ENCODE measurements around the gene ZNF460. TPM values are rescaled to one million over a fixed set of nuclear protein-coding genes. Genes with fewer than 3 reads are reported as not detected.

ZNF460 gene
- total and polyA plus RNA-seq, 2 of the 13 experiments (the other 11 are each of a cell fraction or from before 2014, with no cell fraction given): 14.5 to 44.8 TPM

DNA sequence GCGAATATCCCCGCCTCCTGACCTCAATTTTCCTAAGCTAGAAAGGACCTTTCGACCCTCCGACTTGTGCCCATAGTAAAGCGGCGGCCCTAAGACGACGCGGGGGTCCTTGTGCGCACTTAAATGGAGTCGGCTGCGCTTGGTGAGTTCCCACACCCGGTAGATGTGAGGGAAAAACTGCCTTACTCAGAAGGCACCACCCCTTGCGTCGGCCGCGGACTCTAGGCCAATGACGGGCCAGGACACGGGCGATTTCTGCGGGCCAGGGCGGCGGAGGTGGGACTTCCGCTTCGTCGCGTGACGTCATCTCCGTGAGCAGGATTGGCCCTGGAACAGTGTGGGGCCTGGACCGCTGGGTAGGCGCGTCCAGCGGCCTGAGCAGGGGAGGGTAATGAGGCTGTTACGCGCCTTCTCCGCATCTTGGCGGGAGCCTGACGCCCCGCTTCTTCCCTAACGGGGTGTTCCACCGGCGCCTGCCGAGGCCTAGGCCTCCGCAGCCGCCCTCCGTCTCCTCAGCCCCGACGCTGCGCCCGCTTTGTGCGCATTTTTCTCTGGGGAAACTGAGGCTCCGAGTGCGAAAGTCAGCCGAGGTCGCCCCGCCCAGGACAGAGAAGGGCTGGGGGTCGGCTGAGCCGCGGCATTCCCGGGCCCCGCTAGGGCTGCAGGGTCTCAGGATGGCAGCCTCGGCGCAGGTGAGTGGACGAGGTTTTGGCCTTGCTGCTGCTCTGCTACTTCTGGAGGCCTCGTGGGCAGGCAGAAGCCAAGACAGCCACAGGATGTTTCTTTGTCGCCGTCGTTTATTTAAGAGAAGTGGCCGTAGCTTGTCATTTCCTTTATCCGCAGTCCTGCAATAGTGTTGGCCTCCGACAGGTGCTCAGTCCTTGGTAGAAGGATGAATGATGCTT, 40.1 kb downstream of the ZNF460 start, which contains the start of gene ZNF543 (continued):
- TF ChIP-seq, protein P1, sequence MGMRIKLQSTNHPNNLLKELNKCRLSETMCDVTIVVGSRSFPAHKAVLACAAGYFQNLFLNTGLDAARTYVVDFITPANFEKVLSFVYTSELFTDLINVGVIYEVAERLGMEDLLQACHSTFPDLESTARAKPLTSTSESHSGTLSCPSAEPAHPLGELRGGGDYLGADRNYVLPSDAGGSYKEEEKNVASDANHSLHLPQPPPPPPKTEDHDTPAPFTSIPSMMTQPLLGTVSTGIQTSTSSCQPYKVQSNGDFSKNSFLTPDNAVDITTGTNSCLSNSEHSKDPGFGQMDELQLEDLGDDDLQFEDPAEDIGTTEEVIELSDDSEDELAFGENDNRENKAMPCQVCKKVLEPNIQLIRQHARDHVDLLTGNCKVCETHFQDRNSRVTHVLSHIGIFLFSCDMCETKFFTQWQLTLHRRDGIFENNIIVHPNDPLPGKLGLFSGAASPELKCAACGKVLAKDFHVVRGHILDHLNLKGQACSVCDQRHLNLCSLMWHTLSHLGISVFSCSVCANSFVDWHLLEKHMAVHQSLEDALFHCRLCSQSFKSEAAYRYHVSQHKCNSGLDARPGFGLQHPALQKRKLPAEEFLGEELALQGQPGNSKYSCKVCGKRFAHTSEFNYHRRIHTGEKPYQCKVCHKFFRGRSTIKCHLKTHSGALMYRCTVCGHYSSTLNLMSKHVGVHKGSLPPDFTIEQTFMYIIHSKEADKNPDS (CRISPR knock-in tag; IDR thresholded peaks at IDR 0.05): no peak
- TF ChIP-seq, protein P2, sequence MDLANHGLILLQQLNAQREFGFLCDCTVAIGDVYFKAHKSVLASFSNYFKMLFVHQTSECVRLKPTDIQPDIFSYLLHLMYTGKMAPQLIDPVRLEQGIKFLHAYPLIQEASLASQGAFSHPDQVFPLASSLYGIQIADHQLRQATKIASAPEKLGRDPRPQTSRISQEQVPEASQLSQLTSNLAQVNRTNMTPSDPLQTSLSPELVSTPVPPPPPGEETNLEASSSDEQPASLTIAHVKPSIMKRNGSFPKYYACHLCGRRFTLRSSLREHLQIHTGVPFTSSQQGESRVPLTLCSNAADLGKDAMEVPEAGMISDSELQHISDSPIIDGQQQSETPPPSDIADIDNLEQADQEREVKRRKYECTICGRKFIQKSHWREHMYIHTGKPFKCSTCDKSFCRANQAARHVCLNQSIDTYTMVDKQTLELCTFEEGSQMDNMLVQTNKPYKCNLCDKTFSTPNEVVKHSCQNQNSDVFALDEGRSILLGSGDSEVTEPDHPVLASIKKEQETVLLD (CRISPR knock-in tag; IDR thresholded peaks at IDR 0.05; ENCODE audit: low read depth): no peak
- no peak for TF ChIP-seq U2AF1 (optimal IDR thresholded peaks at IDR 0.05; ENCODE audit: low read depth, low read length)
- peak; percentile 51; the same call in 1 of the 2 replicates for TF ChIP-seq ZNF709 (CRISPR knock-in tag; IDR thresholded peaks at IDR 0.05)
- no peak for TF ChIP-seq MATR3 (CRISPR knock-in tag; IDR thresholded peaks at IDR 0.05)
- TF ChIP-seq, protein P3, sequence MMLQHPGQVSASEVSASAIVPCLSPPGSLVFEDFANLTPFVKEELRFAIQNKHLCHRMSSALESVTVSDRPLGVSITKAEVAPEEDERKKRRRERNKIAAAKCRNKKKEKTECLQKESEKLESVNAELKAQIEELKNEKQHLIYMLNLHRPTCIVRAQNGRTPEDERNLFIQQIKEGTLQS (CRISPR knock-in tag; IDR thresholded peaks at IDR 0.05): peak; percentile 77; the same call in 1 of the 2 replicates
- TF ChIP-seq ZBTB8A (CRISPR knock-in tag; IDR thresholded peaks at IDR 0.05; ENCODE audit: borderline replicate concordance, low read depth): no peak
- TF ChIP-seq SOX6 (IDR thresholded peaks at IDR 0.05): no peak
- TF ChIP-seq SOX6 (CRISPR knock-in tag; IDR thresholded peaks at IDR 0.05): no peak
- TF ChIP-seq SRSF9 (IDR thresholded peaks at IDR 0.05; ENCODE audit: borderline replicate concordance, insufficient read depth, low read depth, low read length, poor library complexity, severe bottlenecking): no peak
- no peak for TF ChIP-seq ARNTL (CRISPR knock-in tag; IDR thresholded peaks at IDR 0.05)
- peak; percentile 99 for TF ChIP-seq ATF7 (IDR thresholded peaks at IDR 0.05)
- peak; percentile 96 for TF ChIP-seq ATF7 (CRISPR knock-in tag; IDR thresholded peaks at IDR 0.05)
- peak; percentile 46 for TF ChIP-seq CCDC6 (CRISPR knock-in tag; IDR thresholded peaks at IDR 0.05)
- TF ChIP-seq SOX5 (CRISPR knock-in tag; IDR thresholded peaks at IDR 0.05; ENCODE audit: borderline replicate concordance): no peak
- no peak for TF ChIP-seq HNF4G (IDR thresholded peaks at IDR 0.05; ENCODE audit: borderline replicate concordance, low read depth, low read length)
- TF ChIP-seq HNF4G (CRISPR knock-in tag; IDR thresholded peaks at IDR 0.05; ENCODE audit: borderline replicate concordance, low read depth): no peak
- no peak for TF ChIP-seq NR2F6 (IDR thresholded peaks at IDR 0.05)
- no peak for TF ChIP-seq NR2F6 (CRISPR knock-in tag; IDR thresholded peaks at IDR 0.05)
- TF ChIP-seq, protein P4, sequence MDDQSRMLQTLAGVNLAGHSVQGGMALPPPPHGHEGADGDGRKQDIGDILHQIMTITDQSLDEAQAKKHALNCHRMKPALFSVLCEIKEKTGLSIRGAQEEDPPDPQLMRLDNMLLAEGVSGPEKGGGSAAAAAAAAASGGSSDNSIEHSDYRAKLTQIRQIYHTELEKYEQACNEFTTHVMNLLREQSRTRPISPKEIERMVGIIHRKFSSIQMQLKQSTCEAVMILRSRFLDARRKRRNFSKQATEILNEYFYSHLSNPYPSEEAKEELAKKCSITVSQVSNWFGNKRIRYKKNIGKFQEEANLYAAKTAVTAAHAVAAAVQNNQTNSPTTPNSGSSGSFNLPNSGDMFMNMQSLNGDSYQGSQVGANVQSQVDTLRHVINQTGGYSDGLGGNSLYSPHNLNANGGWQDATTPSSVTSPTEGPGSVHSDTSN (CRISPR knock-in tag; IDR thresholded peaks at IDR 0.05; ENCODE audit: borderline replicate concordance): no peak
- TF ChIP-seq ZNF326 (CRISPR knock-in tag; IDR thresholded peaks at IDR 0.05; ENCODE audit: borderline replicate concordance): no peak
- TF ChIP-seq, protein P5, sequence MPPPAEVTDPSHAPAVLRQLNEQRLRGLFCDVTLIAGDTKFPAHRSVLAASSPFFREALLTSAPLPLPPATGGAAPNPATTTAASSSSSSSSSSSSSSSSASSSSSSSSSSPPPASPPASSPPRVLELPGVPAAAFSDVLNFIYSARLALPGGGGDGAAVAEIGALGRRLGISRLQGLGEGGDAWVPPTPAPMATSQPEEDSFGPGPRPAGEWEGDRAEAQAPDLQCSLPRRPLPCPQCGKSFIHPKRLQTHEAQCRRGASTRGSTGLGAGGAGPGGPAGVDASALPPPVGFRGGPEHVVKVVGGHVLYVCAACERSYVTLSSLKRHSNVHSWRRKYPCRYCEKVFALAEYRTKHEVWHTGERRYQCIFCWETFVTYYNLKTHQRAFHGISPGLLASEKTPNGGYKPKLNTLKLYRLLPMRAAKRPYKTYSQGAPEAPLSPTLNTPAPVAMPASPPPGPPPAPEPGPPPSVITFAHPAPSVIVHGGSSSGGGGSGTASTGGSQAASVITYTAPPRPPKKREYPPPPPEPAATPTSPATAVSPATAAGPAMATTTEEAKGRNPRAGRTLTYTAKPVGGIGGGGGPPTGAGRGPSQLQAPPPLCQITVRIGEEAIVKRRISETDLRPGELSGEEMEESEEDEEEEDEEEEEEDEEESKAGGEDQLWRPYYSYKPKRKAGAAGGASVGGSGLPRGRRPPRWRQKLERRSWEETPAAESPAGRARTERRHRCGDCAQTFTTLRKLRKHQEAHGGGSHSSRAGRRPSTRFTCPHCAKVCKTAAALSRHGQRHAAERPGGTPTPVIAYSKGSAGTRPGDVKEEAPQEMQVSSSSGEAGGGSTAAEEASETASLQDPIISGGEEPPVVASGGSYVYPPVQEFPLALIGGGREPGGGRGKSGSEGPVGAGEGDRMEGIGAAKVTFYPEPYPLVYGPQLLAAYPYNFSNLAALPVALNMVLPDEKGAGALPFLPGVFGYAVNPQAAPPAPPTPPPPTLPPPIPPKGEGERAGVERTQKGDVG (CRISPR knock-in tag; IDR thresholded peaks at IDR 0.05; ENCODE audit: borderline replicate concordance): no peak
